Measurements from ENCODE around the gene SPACA4. TPM values are rescaled to one million over a fixed set of nuclear protein-coding genes. Genes with fewer than 3 reads are reported as not detected.
A peak's percentile ranks its signal among the peaks of the same experiment; 100 is the strongest.

SPACA4 gene
- total and polyA plus RNA-seq, 9 of the 15 experiments (the other 6 are each of a cell fraction or from before 2014, with no cell fraction given): not detected

GRCh38 chr19:48618916-48619691 is 12.6 kb downstream of the SPACA4 start, which contains the start of the genes RPL18 and SPHK2 (continued):
- TF ChIP-seq, protein P1, sequence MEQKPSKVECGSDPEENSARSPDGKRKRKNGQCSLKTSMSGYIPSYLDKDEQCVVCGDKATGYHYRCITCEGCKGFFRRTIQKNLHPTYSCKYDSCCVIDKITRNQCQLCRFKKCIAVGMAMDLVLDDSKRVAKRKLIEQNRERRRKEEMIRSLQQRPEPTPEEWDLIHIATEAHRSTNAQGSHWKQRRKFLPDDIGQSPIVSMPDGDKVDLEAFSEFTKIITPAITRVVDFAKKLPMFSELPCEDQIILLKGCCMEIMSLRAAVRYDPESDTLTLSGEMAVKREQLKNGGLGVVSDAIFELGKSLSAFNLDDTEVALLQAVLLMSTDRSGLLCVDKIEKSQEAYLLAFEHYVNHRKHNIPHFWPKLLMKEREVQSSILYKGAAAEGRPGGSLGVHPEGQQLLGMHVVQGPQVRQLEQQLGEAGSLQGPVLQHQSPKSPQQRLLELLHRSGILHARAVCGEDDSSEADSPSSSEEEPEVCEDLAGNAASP (IDR thresholded peaks at IDR 0.05): no peak
- TF ChIP-seq RBM25 (IDR thresholded peaks at IDR 0.05; ENCODE audit: low read depth, low read length, severe bottlenecking): no peak
- peak; percentile 75 for TF ChIP-seq GTF2A2 (tag; IDR thresholded peaks at IDR 0.05)
- no peak for TF ChIP-seq EZH2 (IDR thresholded peaks at IDR 0.05; ENCODE audit: borderline replicate concordance, low read depth, low read length)
- peak; percentile 100 for TF ChIP-seq RBFOX2 (IDR thresholded peaks at IDR 0.05; ENCODE audit: low read depth, low read length)
- TF ChIP-seq SIN3A (IDR thresholded peaks at IDR 0.05; ENCODE audit: borderline replicate concordance in 2 of 2, control insufficient read depth in 1 of 2, low read depth in 2 of 2, low read length in 2 of 2): peak in 1 of 2 experiments; percentile 85; a peak in 1 of 4 replicates
- no peak for TF ChIP-seq CBX5 (IDR thresholded peaks at IDR 0.05; ENCODE audit: borderline replicate concordance, low read depth)
- no peak for TF ChIP-seq POLR3G (IDR thresholded peaks at IDR 0.05; ENCODE audit: extremely low read depth, insufficient read length, insufficient replicate concordance)
- TF ChIP-seq PCBP1 (IDR thresholded peaks at IDR 0.05; ENCODE audit: low read depth, low read length, poor library complexity, severe bottlenecking): peak; percentile 92
- TF ChIP-seq ZKSCAN1 (IDR thresholded peaks at IDR 0.05; ENCODE audit: low read depth, low read length): no peak; the same call in none of the 2 replicates
- 0 out of 2 replicates have a peak, but pooled peaks have one; percentile 67 for TF ChIP-seq FOXP4 (CRISPR knock-in tag; IDR thresholded peaks at IDR 0.05; ENCODE audit: borderline replicate concordance)
- peak; percentile 87 for TF ChIP-seq PRPF4 (IDR thresholded peaks at IDR 0.05; ENCODE audit: insufficient read depth, low read depth, low read length, poor library complexity, severe bottlenecking)
- TF ChIP-seq KAT7 (CRISPR knock-in tag; IDR thresholded peaks at IDR 0.05; ENCODE audit: borderline replicate concordance): peak; percentile 87; the same call in 1 of the 2 replicates
- TF ChIP-seq ZNF717 (CRISPR knock-in tag; IDR thresholded peaks at IDR 0.05): no peak
- no peak for TF ChIP-seq NR0B1 (IDR thresholded peaks at IDR 0.05; ENCODE audit: partially characterized antibody)
- no peak for TF ChIP-seq ZNF311 (CRISPR knock-in tag; IDR thresholded peaks at IDR 0.05)
- peak in 1 of 2 experiments; percentile 41; a peak in 1 of 4 replicates for TF ChIP-seq ETV6 (IDR thresholded peaks at IDR 0.05; ENCODE audit: borderline replicate concordance in 1 of 2, low read depth in 2 of 2, low read length in 1 of 2)
- TF ChIP-seq ETV6 (CRISPR knock-in tag; IDR thresholded peaks at IDR 0.05; ENCODE audit: borderline replicate concordance): no peak
- TF ChIP-seq, protein P2, sequence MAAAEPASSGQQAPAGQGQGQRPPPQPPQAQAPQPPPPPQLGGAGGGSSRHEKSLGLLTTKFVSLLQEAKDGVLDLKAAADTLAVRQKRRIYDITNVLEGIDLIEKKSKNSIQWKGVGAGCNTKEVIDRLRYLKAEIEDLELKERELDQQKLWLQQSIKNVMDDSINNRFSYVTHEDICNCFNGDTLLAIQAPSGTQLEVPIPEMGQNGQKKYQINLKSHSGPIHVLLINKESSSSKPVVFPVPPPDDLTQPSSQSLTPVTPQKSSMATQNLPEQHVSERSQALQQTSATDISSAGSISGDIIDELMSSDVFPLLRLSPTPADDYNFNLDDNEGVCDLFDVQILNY (CRISPR knock-in tag; IDR thresholded peaks at IDR 0.05): no peak
